ENCODE results near the gene TUNAR. TPM values are rescaled to one million over a fixed set of nuclear protein-coding genes. Genes with fewer than 3 reads are reported as not detected.

TUNAR gene
- total and polyA plus RNA-seq, 5 donors from 2014 or later, result not detected

GRCh38 chr14:95857275-95857674 is 19.4 kb upstream of the TUNAR start:
- no peaks in the 10 kb centered on the region for H3K4me1 ChIP-seq (ENCODE audit: control insufficient read depth, insufficient read depth, low read length, poor library complexity, severe bottlenecking)
- H3K4me1 Mint-ChIP-seq, result no peaks in the 10 kb centered on the region
- H3K27me3 ChIP-seq (ENCODE audit: control insufficient read depth, insufficient read depth, low read length), result no peaks in the 10 kb centered on the region
- no peaks in the 10 kb centered on the region for H3K9me3 ChIP-seq (ENCODE audit: control insufficient read depth in 2 of 2, low read length in 2 of 2)
- no peaks in the 10 kb centered on the region for H3K36me3 Mint-ChIP-seq
- peaks cover 0 to 3% (median 0%) of the 10 kb centered on the region in 7 donors for H3K9me3 Mint-ChIP-seq
- H3K27ac Mint-ChIP-seq, result no peak overlapping the region
- H3K4me3 ChIP-seq (ENCODE audit: low read depth, low read length), result no peak overlapping the region
- H3K36me3 ChIP-seq (ENCODE audit: control insufficient read depth, insufficient read depth, low read length), result no peaks in the 10 kb centered on the region
- H3K27me3 Mint-ChIP-seq, result no peaks in the 10 kb centered on the region
- DNase-seq (no peak), ATAC-seq (ENCODE audit: low read depth in 2 of 2) (no peak)
- no peak overlapping the region for H3K27ac ChIP-seq (ENCODE audit: insufficient read depth, low read length, poor library complexity, severe bottlenecking)
- H3K4me3 Mint-ChIP-seq, result no peak overlapping the region

- DNase-seq, result no peak
- no peak overlapping the region for H3K27ac ChIP-seq (ENCODE audit: insufficient read depth, low read length, poor library complexity, severe bottlenecking)
- H3K27me3 Mint-ChIP-seq, result no peaks in the 10 kb centered on the region
- no peak overlapping the region for H3K4me3 ChIP-seq (ENCODE audit: low read depth, low read length)
- no peak overlapping the region for H3K4me3 Mint-ChIP-seq
- no peaks in the 10 kb centered on the region for H3K27me3 ChIP-seq (ENCODE audit: control insufficient read depth, insufficient read depth, low read length)
- no peaks in the 10 kb centered on the region for H3K4me1 ChIP-seq (ENCODE audit: control insufficient read depth, insufficient read depth, low read length, poor library complexity, severe bottlenecking)
- H3K36me3 Mint-ChIP-seq, result no peaks in the 10 kb centered on the region
- no peak for ATAC-seq (ENCODE audit: low read depth in 2 of 2)
- no peaks in the 10 kb centered on the region for H3K9me3 ChIP-seq (ENCODE audit: control insufficient read depth in 2 of 2, low read length in 2 of 2)
- no peak overlapping the region for H3K27ac Mint-ChIP-seq
- no peaks in the 10 kb centered on the region for H3K4me1 Mint-ChIP-seq
- H3K9me3 Mint-ChIP-seq, result peaks cover 0 to 3% (median 0%) of the 10 kb centered on the region in 7 donors
- no peaks in the 10 kb centered on the region for H3K36me3 ChIP-seq (ENCODE audit: control insufficient read depth, insufficient read depth, low read length)
Observed at GRCh38 chr14:95858893-95859292, 17.7 kb upstream of the TUNAR start.

GRCh38 chr14:95862243-95862642 is 14.4 kb upstream of the TUNAR start:
- Mint-ChIP-seq H3K27ac (no peak overlapping the region), H3K4me3 (no peak overlapping the region), H3K9me3 (no peaks in the 10 kb centered on the region), H3K27me3 (no peaks in the 10 kb centered on the region), H3K4me1 (no peaks in the 10 kb centered on the region), H3K36me3 (no peaks in the 10 kb centered on the region)
- H3K4me1 ChIP-seq (ENCODE audit: control insufficient read depth, insufficient read depth, low read length, poor library complexity, severe bottlenecking), result no peaks in the 10 kb centered on the region
- H3K27ac ChIP-seq (ENCODE audit: insufficient read depth, low read length, poor library complexity, severe bottlenecking), result no peak overlapping the region
- H3K36me3 ChIP-seq (ENCODE audit: control insufficient read depth, insufficient read depth, low read length), result no peaks in the 10 kb centered on the region
- H3K4me3 ChIP-seq (ENCODE audit: low read depth, low read length), result no peak overlapping the region
- no peak for DNase-seq
- H3K27me3 ChIP-seq (ENCODE audit: control insufficient read depth, insufficient read depth, low read length), result no peaks in the 10 kb centered on the region
- no peak for ATAC-seq (ENCODE audit: low read depth in 2 of 2)
- H3K9me3 ChIP-seq (ENCODE audit: control insufficient read depth in 2 of 2, low read length in 2 of 2), result no peaks in the 10 kb centered on the region

GRCh38 chr14:95863295-95863694 is 13.3 kb upstream of the TUNAR start:
- Mint-ChIP-seq H3K27me3 (no peaks in the 10 kb centered on the region), H3K4me1 (no peaks in the 10 kb centered on the region), H3K36me3 (no peaks in the 10 kb centered on the region), H3K9me3 (no peaks in the 10 kb centered on the region), H3K27ac (no peak overlapping the region), H3K4me3 (no peak overlapping the region)
- no peaks in the 10 kb centered on the region for H3K27me3 ChIP-seq (ENCODE audit: control insufficient read depth, insufficient read depth, low read length)
- DNase-seq (no peak), ATAC-seq (ENCODE audit: low read depth in 2 of 2) (no peak)
- H3K4me3 ChIP-seq (ENCODE audit: low read depth, low read length), result no peak overlapping the region
- no peaks in the 10 kb centered on the region for H3K36me3 ChIP-seq (ENCODE audit: control insufficient read depth, insufficient read depth, low read length)
- no peaks in the 10 kb centered on the region for H3K4me1 ChIP-seq (ENCODE audit: control insufficient read depth, insufficient read depth, low read length, poor library complexity, severe bottlenecking)
- no peak overlapping the region for H3K27ac ChIP-seq (ENCODE audit: insufficient read depth, low read length, poor library complexity, severe bottlenecking)
- no peaks in the 10 kb centered on the region for H3K9me3 ChIP-seq (ENCODE audit: control insufficient read depth in 2 of 2, low read length in 2 of 2)

GRCh38 chr14:95869776-95870175 is 6.9 kb upstream of the TUNAR start:
- H3K9me3 ChIP-seq (ENCODE audit: control insufficient read depth in 2 of 2, low read length in 2 of 2), result no peaks in the 10 kb centered on the region
- Mint-ChIP-seq H3K9me3 (peaks cover 0 to 2% (median 0%) of the 10 kb centered on the region in 7 donors), H3K27ac (no peak overlapping the region), H3K4me1 (no peaks in the 10 kb centered on the region), H3K36me3 (no peaks in the 10 kb centered on the region), H3K4me3 (no peak overlapping the region), H3K27me3 (peaks cover 13% of the 10 kb centered on the region)
- DNase-seq (no peak), ATAC-seq (ENCODE audit: low read depth in 2 of 2) (no peak)
- no peaks in the 10 kb centered on the region for H3K36me3 ChIP-seq (ENCODE audit: control insufficient read depth, insufficient read depth, low read length)
- no peaks in the 10 kb centered on the region for H3K27me3 ChIP-seq (ENCODE audit: control insufficient read depth, insufficient read depth, low read length)
- no peaks in the 10 kb centered on the region for H3K4me1 ChIP-seq (ENCODE audit: control insufficient read depth, insufficient read depth, low read length, poor library complexity, severe bottlenecking)
- no peak overlapping the region for H3K4me3 ChIP-seq (ENCODE audit: low read depth, low read length)
- H3K27ac ChIP-seq (ENCODE audit: insufficient read depth, low read length, poor library complexity, severe bottlenecking), result no peak overlapping the region

- H3K27me3 ChIP-seq (ENCODE audit: control insufficient read depth, insufficient read depth, low read length), result no peaks in the 10 kb centered on the region
- H3K36me3 Mint-ChIP-seq, result no peaks in the 10 kb centered on the region
Observed at GRCh38 chr14:95870772-95871171, 5.9 kb upstream of the TUNAR start.

GRCh38 chr14:95871531-95871930 is 5.1 kb upstream of the TUNAR start:
- Histone ChIP-seq H3K27ac (ENCODE audit: insufficient read depth, low read length, poor library complexity, severe bottlenecking) (no peak overlapping the region), H3K36me3 (ENCODE audit: control insufficient read depth, insufficient read depth, low read length) (no peaks in the 10 kb centered on the region), H3K4me3 (ENCODE audit: low read depth, low read length) (no peak overlapping the region), H3K9me3 (ENCODE audit: control insufficient read depth in 2 of 2, low read length in 2 of 2) (no peaks in the 10 kb centered on the region), H3K27me3 (ENCODE audit: control insufficient read depth, insufficient read depth, low read length) (no peaks in the 10 kb centered on the region), H3K4me1 (ENCODE audit: control insufficient read depth, insufficient read depth, low read length, poor library complexity, severe bottlenecking) (no peaks in the 10 kb centered on the region)
- DNase-seq, result no peak
- H3K27me3 Mint-ChIP-seq, result peaks cover 23% of the 10 kb centered on the region
- peaks cover 0 to 2% (median 0%) of the 10 kb centered on the region in 7 donors for H3K9me3 Mint-ChIP-seq
- ATAC-seq (ENCODE audit: low read depth in 2 of 2), result no peak
- peaks cover 0 to 4% (median 0%) of the 10 kb centered on the region in 4 donors for H3K4me1 Mint-ChIP-seq
- H3K27ac Mint-ChIP-seq, result no peak overlapping the region
- peak overlapping the region in 1 of 4 donors; percentile 2 for H3K4me3 Mint-ChIP-seq
- H3K36me3 Mint-ChIP-seq, result no peaks in the 10 kb centered on the region

More at GRCh38 chr14:95870772-95871171, 5.9 kb upstream of the TUNAR start:
- Histone ChIP-seq H3K36me3 (ENCODE audit: control insufficient read depth, insufficient read depth, low read length) (no peaks in the 10 kb centered on the region), H3K9me3 (ENCODE audit: control insufficient read depth in 2 of 2, low read length in 2 of 2) (no peaks in the 10 kb centered on the region), H3K4me3 (ENCODE audit: low read depth, low read length) (no peak overlapping the region), H3K4me1 (ENCODE audit: control insufficient read depth, insufficient read depth, low read length, poor library complexity, severe bottlenecking) (no peaks in the 10 kb centered on the region), H3K27ac (ENCODE audit: insufficient read depth, low read length, poor library complexity, severe bottlenecking) (no peak overlapping the region)
- no peak for ATAC-seq (ENCODE audit: low read depth in 2 of 2)
- Mint-ChIP-seq H3K9me3 (peaks cover 0 to 2% (median 0%) of the 10 kb centered on the region in 7 donors), H3K27me3 (peaks cover 23% of the 10 kb centered on the region), H3K4me1 (peaks cover 0 to 4% (median 0%) of the 10 kb centered on the region in 4 donors), H3K27ac (no peak overlapping the region), H3K4me3 (no peak overlapping the region)
- no peak for DNase-seq

- H3K9me3 ChIP-seq (ENCODE audit: control insufficient read depth in 2 of 2, low read length in 2 of 2), result no peaks in the 10 kb centered on the region
- H3K4me3 Mint-ChIP-seq, result no peak overlapping the region
- H3K4me1 Mint-ChIP-seq, result peaks cover 0 to 4% (median 0%) of the 10 kb centered on the region in 4 donors
- no peak overlapping the region for H3K27ac ChIP-seq (ENCODE audit: insufficient read depth, low read length, poor library complexity, severe bottlenecking)
- H3K36me3 Mint-ChIP-seq, result no peaks in the 10 kb centered on the region
- H3K36me3 ChIP-seq (ENCODE audit: control insufficient read depth, insufficient read depth, low read length), result no peaks in the 10 kb centered on the region
- H3K4me1 ChIP-seq (ENCODE audit: control insufficient read depth, insufficient read depth, low read length, poor library complexity, severe bottlenecking), result no peaks in the 10 kb centered on the region
- H3K9me3 Mint-ChIP-seq, result peaks cover 0 to 2% (median 0%) of the 10 kb centered on the region in 7 donors
- peaks cover 2% of the 10 kb centered on the region for H3K27me3 ChIP-seq (ENCODE audit: control insufficient read depth, insufficient read depth, low read length)
- H3K4me3 ChIP-seq (ENCODE audit: low read depth, low read length), result no peak overlapping the region
- DNase-seq, result no peak
- no peak overlapping the region for H3K27ac Mint-ChIP-seq
- no peak for ATAC-seq (ENCODE audit: low read depth in 2 of 2)
- H3K27me3 Mint-ChIP-seq, result peaks cover 32% of the 10 kb centered on the region
Observed at GRCh38 chr14:95872777-95873176, 3.9 kb upstream of the TUNAR start.

Measured in CD4-positive, CD25-positive, alpha-beta regulatory T cell (primary cell).